Colonic mucosa (tissue), 4 donors: ENCODE results near the gene P3H3. TPM values are rescaled to one million over a fixed set of nuclear protein-coding genes. Genes with fewer than 3 reads are reported as not detected.
A peak's percentile ranks its signal among the peaks of the same experiment; 100 is the strongest.

Source experiments
- DNase-seq: peaks from one replicate; pipeline ENCODE4 v3.0.0-alpha.2; 2020
- H3K27ac ChIP-seq: fragments of 200-600 bp; one replicate; pipeline ENCODE4 v1.8.0; 2021
- H3K27me3 ChIP-seq: fragments of 200-600 bp; one replicate; pipeline ENCODE4 v1.8.0; 2021
- H3K36me3 ChIP-seq: fragments of 200-600 bp; one replicate; pipeline ENCODE4 v1.8.0; 2021
- H3K4me1 ChIP-seq: fragments of 200-600 bp; one replicate; pipeline ENCODE4 v1.8.0; 2021; ENCODE audit warnings: mild to moderate bottlenecking
- H3K4me3 ChIP-seq: fragments of 200-600 bp; one replicate; pipeline ENCODE4 v1.8.0; 2021
- H3K9ac ChIP-seq, 2 donors: one replicate each; pipeline ENCODE4 v1.7.0; 2013; ENCODE audit warnings: control low read depth in 2 of 2, low read depth in 2 of 2, low read length in 2 of 2
- H3K9me3 ChIP-seq: fragments of 200-600 bp; one replicate; pipeline ENCODE4 v1.8.0; 2021
- CTCF ChIP-seq: fragments of 200-600 bp; IDR thresholded peaks from one replicate; pipeline ENCODE4 v1.8.0; 2022; ENCODE audit warnings: antibody characterized with exemption, mild to moderate bottlenecking
- intact Hi-C: fragments of 100-400 bp; cut with DNase I; formaldehyde crosslinking; loops from one replicate; pipeline ENCODE4 v1.14.1; 2022
- total RNA-seq, 2 donors: library from RNA; stranded (reverse); fragmentation: NEBNext Ultra II Directional in 1 of 2; extraction: Animal tissue kit (Norgen Biotek cat#: 25700) in 1 of 2; gene quantifications; one replicate each; pipeline ENCODE4 v1.2.1, GENCODE V29; 2021
- donor health status: healthy.
- donor health status: DM: no; HTN: no; CAD: no.
- donor health status: DM: no; HTN: no; CAD: no.

P3H3 gene
- total RNA-seq, 2 donors from 2014 or later, result 4.4 to 5.3 TPM

- no peak for TF ChIP-seq CTCF
- no peaks in the 10 kb centered on the region for H3K9me3 ChIP-seq
- H3K9ac ChIP-seq, result no peak overlapping the region
- no peak for DNase-seq
- no peak overlapping the region for H3K4me3 ChIP-seq
- no peaks in the 10 kb centered on the region for H3K4me1 ChIP-seq
- H3K27ac ChIP-seq, result no peak overlapping the region
- H3K27me3 ChIP-seq, result peaks cover 29% of the 10 kb centered on the region
- intact Hi-C loops, result loop anchor here (5.0 kb wide), 2 partner anchors 73 to 88 kb away; partner anchors contain the start of gene MLF2
- H3K36me3 ChIP-seq, result no peaks in the 10 kb centered on the region
Measured at GRCh38 chr12:6824901-6825381, 3.3 kb upstream of the P3H3 start.

- peak; percentile 91 for DNase-seq
- intact Hi-C loops, result loop anchor here (5.0 kb wide), 1 partner anchor 73 kb away; the partner anchor contains the start of gene MLF2
- no peaks in the 10 kb centered on the region for H3K36me3 ChIP-seq
- peaks cover 29% of the 10 kb centered on the region for H3K27me3 ChIP-seq
- peak overlapping the region in 1 of 2 donors; percentile 5 for H3K9ac ChIP-seq
- peak; percentile 93 for TF ChIP-seq CTCF
- H3K27ac ChIP-seq, result no peak overlapping the region
- no peak overlapping the region for H3K4me3 ChIP-seq
- H3K9me3 ChIP-seq, result no peaks in the 10 kb centered on the region
- no peaks in the 10 kb centered on the region for H3K4me1 ChIP-seq
Measured at GRCh38 chr12:6825398-6826124, 2.6 kb upstream of the P3H3 start.

GRCh38 chr12:6826125-6826733 lies 2.0 kb upstream of the P3H3 start:
- Histone ChIP-seq H3K36me3 (no peaks in the 10 kb centered on the region), H3K9me3 (no peaks in the 10 kb centered on the region), H3K27me3 (peaks cover 32% of the 10 kb centered on the region), H3K27ac (no peak overlapping the region), H3K9ac (no peak overlapping the region), H3K4me1 (no peaks in the 10 kb centered on the region), H3K4me3 (no peak overlapping the region)
- no peak for DNase-seq
- intact Hi-C loops, result loop anchor here (5.0 kb wide), 1 partner anchor 74 kb away; the partner anchor contains the start of gene MLF2
- TF ChIP-seq CTCF, result no peak

GRCh38 chr12:6826734-6827436 lies 1.3 kb upstream of the P3H3 start:
- DNase-seq, result no peak
- H3K4me1 ChIP-seq, result no peaks in the 10 kb centered on the region
- H3K27ac ChIP-seq, result no peak overlapping the region

More at GRCh38 chr12:6826734-6827436, 1.3 kb upstream of the P3H3 start:
- intact Hi-C loops, result loop anchor here (5.0 kb wide), 1 partner anchor 75 kb away; the partner anchor contains the start of gene MLF2
- H3K36me3 ChIP-seq, result no peaks in the 10 kb centered on the region
- no peaks in the 10 kb centered on the region for H3K9me3 ChIP-seq
- H3K27me3 ChIP-seq, result peaks cover 29% of the 10 kb centered on the region
- H3K4me3 ChIP-seq, result no peak overlapping the region
- no peak for TF ChIP-seq CTCF
- no peak overlapping the region for H3K9ac ChIP-seq
